HepG2 (cell line): Measurements from ENCODE around the gene ALG3. TPM values are rescaled to one million over a fixed set of nuclear protein-coding genes. Genes with fewer than 3 reads are reported as not detected.
A peak's percentile ranks its signal among the peaks of the same experiment; 100 is the strongest.

Experiments used
- HES4 ChIP-seq: sonication (generic); formaldehyde crosslinking; IDR thresholded peaks from 2 replicates; pipeline ENCODE4 v1.9.0; 2021; ENCODE audit warnings: mild to moderate bottlenecking, missing genetic modification reagents, borderline replicate concordance
- JUNB ChIP-seq: sonication (generic); formaldehyde crosslinking; IDR thresholded peaks from 2 replicates; pipeline ENCODE4 v1.8.0; 2022; ENCODE audit warnings: missing genetic modification reagents, mild to moderate bottlenecking, borderline replicate concordance
- KIAA2018 ChIP-seq: sonication (generic); formaldehyde crosslinking; IDR thresholded peaks from 2 replicates; pipeline ENCODE4 v1.5.0; 2020; ENCODE audit warnings: mild to moderate bottlenecking, missing genetic modification reagents, borderline replicate concordance
- PREB ChIP-seq: sonication (generic); formaldehyde crosslinking; IDR thresholded peaks from 2 replicates; pipeline ENCODE4 v1.4.0; 2020; ENCODE audit warnings: missing genetic modification reagents
- PTBP1 ChIP-seq: fragments of 200-400 bp; formaldehyde crosslinking; IDR thresholded peaks from 2 replicates; pipeline ENCODE4 v1.6.1; 2018; ENCODE audit warnings: low read length, low read depth; ENCODE audit not compliant: poor library complexity, severe bottlenecking
- RERE ChIP-seq: IDR thresholded peaks from 2 replicates; pipeline ENCODE4 v1.6.1; 2016; ENCODE audit warnings: low read depth, missing genetic modification reagents, missing compliant biosample characterization
- RFX3 ChIP-seq: IDR thresholded peaks from 2 replicates; pipeline ENCODE4 v1.6.1; 2016; ENCODE audit warnings: missing biosample characterization, missing genetic modification reagents
- polyA plus RNA-seq, 8 experiments: library from polyadenylated mRNA; depleted of rRNA in 3 of 8; stranded (reverse) in 7 of 8; unstranded in 1 of 8; fragments of >200 nt; fragmentation: Illumina TruSeq in 4 of 8; extraction: Trizol in 4 of 8; gene quantifications; 2 replicates each; pipeline versions ENCODE4 v1.2.1 to v1.2.3, GENCODE V29; 2011 to 2016; ENCODE audit warnings: low read depth in 4 of 8, missing spikeins in 1 of 8, mixed read lengths in 1 of 8; ENCODE audit not compliant: insufficient read depth in 1 of 8
- total RNA-seq, 5 experiments: library from RNA; depleted of rRNA; stranded (reverse); fragments of >200 nt; fragmentation: Illumina TruSeq; extraction: Trizol; gene quantifications; 2 replicates each; pipeline ENCODE4 v1.2.3, GENCODE V29; 2016; ENCODE audit warnings: low read depth in 1 of 5

The ALG3 gene
- total and polyA plus RNA-seq, 2 of the 13 experiments (the other 11 are each of a cell fraction or from before 2014, with no cell fraction given): 46.6 to 57.1 TPM

- TF ChIP-seq PTBP1 (no peak), JUNB (CRISPR knock-in tag) (no peak), HES4 (CRISPR knock-in tag) (peak; percentile 78; the same call in 1 of the 2 replicates), RERE (CRISPR knock-in tag) (no peak), PREB (CRISPR knock-in tag) (no peak), RFX3 (CRISPR knock-in tag) (no peak), KIAA2018 (CRISPR knock-in tag) (0 out of 2 replicates have a peak, but pooled peaks have one; percentile 18)
Observed at GRCh38 chr3:184248454-184249411, at the start of gene ALG3 (continued).
